A549 treated with RU486 at 1 μM for 4 hours (cell line): Measurements from ENCODE around the gene TCL1A. TPM values are rescaled to one million over a fixed set of nuclear protein-coding genes. Genes with fewer than 3 reads are reported as not detected.

ENCODE experiments used
- total RNA-seq: library from RNA; stranded (reverse); fragments of 200-300 nt; extraction: Qiagen RNA extraction; gene quantifications from 5 replicates; pipeline ENCODE4 v1.2.3, GENCODE V29; 2022; ENCODE audit warnings: low read depth

Gene TCL1A, protein sequence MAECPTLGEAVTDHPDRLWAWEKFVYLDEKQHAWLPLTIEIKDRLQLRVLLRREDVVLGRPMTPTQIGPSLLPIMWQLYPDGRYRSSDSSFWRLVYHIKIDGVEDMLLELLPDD
- total RNA-seq, result not detected in 5 replicates

DNA sequence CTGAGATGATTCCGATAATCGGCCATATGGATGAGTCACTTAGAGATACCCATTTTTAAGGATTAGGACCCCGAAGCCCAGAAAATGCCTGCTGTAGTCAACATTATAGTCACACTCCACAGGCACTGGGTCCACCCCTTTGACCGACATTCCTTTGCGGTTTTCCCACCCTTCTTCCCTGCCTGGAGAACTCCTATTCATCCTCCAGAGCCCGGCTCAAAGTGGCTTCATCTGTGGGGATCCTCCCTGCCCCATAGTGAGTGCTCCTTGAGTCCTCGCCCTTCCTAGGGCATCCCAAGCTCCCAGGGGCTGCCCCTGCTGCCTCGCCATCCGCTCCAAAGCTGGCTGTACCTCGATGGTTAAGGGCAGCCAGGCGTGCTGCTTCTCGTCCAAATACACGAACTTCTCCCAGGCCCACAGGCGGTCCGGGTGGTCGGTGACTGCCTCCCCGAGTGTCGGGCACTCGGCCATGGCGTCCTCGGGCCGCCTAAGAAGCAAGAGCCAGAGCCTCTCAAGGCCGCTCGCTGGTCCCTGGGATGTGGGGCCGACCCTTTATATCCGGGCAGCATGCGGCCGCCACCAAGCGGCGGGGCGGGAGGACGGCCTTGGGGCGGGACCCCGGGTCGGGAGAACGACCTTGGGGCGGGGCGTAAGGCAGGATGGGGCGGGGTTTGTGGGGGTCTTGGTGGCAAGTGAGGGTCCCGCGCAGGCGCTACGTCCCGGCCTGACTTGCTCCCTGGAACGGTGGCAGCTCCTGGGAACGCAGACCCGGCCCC lies at the start of gene TCL1A:
TCL1A (minus strand) TSS at position 530 of the 776 bp plus-strand sequence; CDS start at position 471, 59 bp downstream.

DNA sequence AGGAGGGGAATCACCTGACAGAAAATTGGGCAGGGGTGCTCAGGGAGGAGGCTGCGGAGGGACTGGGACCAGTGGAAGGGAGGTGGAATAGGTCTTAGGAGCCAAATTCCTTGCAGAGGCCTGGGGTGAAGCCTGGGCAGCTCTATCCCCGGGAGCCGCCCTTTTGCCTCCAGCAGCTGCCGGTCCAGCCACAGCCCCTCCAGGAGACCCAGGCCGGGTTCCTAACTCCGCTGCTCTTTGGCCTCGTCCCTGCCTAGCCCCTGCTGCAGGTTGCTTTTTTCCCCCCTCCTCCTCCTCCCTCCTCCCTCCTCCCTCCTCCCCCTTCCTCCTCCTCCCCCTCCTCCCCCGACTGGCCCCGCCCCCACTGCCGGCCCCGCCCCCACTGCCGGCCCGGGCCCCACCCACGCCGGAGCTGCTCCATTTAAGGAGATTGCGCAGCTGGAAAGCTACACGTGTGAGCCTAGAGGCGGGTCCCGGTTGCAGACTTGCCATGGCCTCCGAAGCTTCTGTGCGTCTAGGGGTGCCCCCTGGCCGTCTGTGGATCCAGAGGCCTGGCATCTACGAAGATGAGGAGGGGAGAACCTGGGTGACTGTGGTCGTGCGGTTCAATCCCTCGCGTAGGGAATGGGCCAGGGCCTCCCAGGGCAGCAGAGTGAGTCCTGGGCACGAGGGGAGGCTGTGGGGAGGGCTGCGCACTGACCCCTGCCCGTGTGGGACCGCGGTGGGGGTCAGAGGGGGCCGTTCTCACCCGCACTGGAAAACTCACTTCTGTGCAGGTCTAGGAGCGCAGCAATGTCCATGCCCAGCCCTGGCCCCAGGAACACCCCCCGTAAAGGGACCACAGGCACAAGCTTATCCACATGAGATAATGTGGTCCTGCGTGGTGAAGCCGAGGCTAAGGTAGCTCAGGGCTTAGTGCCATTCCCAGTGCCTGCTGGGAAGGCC lies 27.7 kb downstream of the TCL1A start, which contains the start of gene TCL1B:
TCL1B (plus strand) TSS at position 449 of the 945 bp plus-strand sequence; CDS start at position 491, 42 bp downstream.

Other genes starting within 250 kb of the TCL1A start
- gene SYNE3, start 197.5 kb downstream of the TCL1A start, total RNA-seq, result 0.18 to 0.23 TPM (median 0.23 TPM) in 5 replicates
- gene GLRX5, start 179.1 kb downstream of the TCL1A start, total RNA-seq, result 55.5 to 79.2 TPM (median 74.0 TPM) in 5 replicates
- gene TCL1B, start 27.7 kb downstream of the TCL1A start, total RNA-seq, result not detected in 5 replicates
- not detected in 5 replicates for gene TUNAR, start 162.7 kb upstream of the TCL1A start, total RNA-seq